Measurements from ENCODE around the gene FUT9.

Gene FUT9

GRCh38 chr6:96017070-96017359, 1.2 kb downstream of the FUT9 start:
- TF ChIP-seq ZFX (IDR thresholded peaks at IDR 0.05; ENCODE audit: borderline replicate concordance) = no peak
- TF ChIP-seq CTCF (IDR thresholded peaks at IDR 0.05) = no peak
- no peak overlapping the region for H3K27ac ChIP-seq

GRCh38 chr6:96022225-96022624, 6.5 kb downstream of the FUT9 start:
- H3K27ac ChIP-seq = no peak overlapping the region
- TF ChIP-seq CTCF (IDR thresholded peaks at IDR 0.05) = no peak
- TF ChIP-seq ZFX (IDR thresholded peaks at IDR 0.05; ENCODE audit: borderline replicate concordance) = no peak

GRCh38 chr6:96032661-96033060, 16.9 kb downstream of the FUT9 start:
- TF ChIP-seq ZFX (IDR thresholded peaks at IDR 0.05; ENCODE audit: borderline replicate concordance) (no peak), CTCF (IDR thresholded peaks at IDR 0.05) (no peak)
- no peak overlapping the region for H3K27ac ChIP-seq

GRCh38 chr6:96051555-96051954, 35.8 kb downstream of the FUT9 start:
- TF ChIP-seq CTCF (IDR thresholded peaks at IDR 0.05) = no peak
- no peak for TF ChIP-seq ZFX (IDR thresholded peaks at IDR 0.05; ENCODE audit: borderline replicate concordance)
- H3K27ac ChIP-seq = no peak overlapping the region

- H3K27ac ChIP-seq = no peak overlapping the region
- TF ChIP-seq ZFX (IDR thresholded peaks at IDR 0.05; ENCODE audit: borderline replicate concordance) (no peak), CTCF (IDR thresholded peaks at IDR 0.05) (no peak)
Measured at GRCh38 chr6:96058082-96058481, 42.3 kb downstream of the FUT9 start.

- TF ChIP-seq CTCF (IDR thresholded peaks at IDR 0.05) (no peak), ZFX (IDR thresholded peaks at IDR 0.05; ENCODE audit: borderline replicate concordance) (no peak)
- H3K27ac ChIP-seq = no peak overlapping the region
Measured at GRCh38 chr6:96059586-96059985, 43.8 kb downstream of the FUT9 start.

GRCh38 chr6:96060249-96060648, 44.5 kb downstream of the FUT9 start:
- TF ChIP-seq ZFX (IDR thresholded peaks at IDR 0.05; ENCODE audit: borderline replicate concordance) (no peak), CTCF (IDR thresholded peaks at IDR 0.05) (no peak)
- no peak overlapping the region for H3K27ac ChIP-seq
